Ovary (tissue), 9 donors: ENCODE measurements around the gene SLC27A3. TPM values are rescaled to one million over a fixed set of nuclear protein-coding genes. Genes with fewer than 3 reads are reported as not detected.

Experiments used
- DNase-seq, 5 donors: peaks; one replicate each; pipeline ENCODE4 v3.0.0-alpha.2; 2019 to 2020
- H3K27ac ChIP-seq, 2 donors: fragments of 200-600 bp; one replicate each; pipeline versions ENCODE4 v1.5.1 to v1.8.0; 2019 to 2022
- H3K27me3 ChIP-seq: fragments of 200-600 bp; one replicate; pipeline ENCODE4 v1.8.0; 2022
- H3K36me3 ChIP-seq: fragments of 200-600 bp; sonication (generic); one replicate; pipeline ENCODE4 v1.5.1; 2019
- H3K4me1 ChIP-seq: one replicate; pipeline ENCODE4 v1.8.1; 2013; ENCODE audit warnings: mild to moderate bottlenecking, moderate library complexity; ENCODE audit not compliant: insufficient read depth
- H3K4me3 ChIP-seq: fragments of 200-600 bp; sonication (generic); one replicate; pipeline ENCODE4 v1.5.1; 2017
- H3K9me3 ChIP-seq, 2 donors: fragments of 200-600 bp in 1 of 2; sonication (generic) in 1 of 2; one replicate each; pipeline versions ENCODE4 v1.5.1 to v1.8.1; 2013 to 2019; ENCODE audit warnings: mild to moderate bottlenecking in 1 of 2, moderate library complexity in 1 of 2
- EP300 ChIP-seq: sonication (generic); formaldehyde crosslinking; IDR thresholded peaks from one replicate; pipeline ENCODE4 v1.6.1; 2017; ENCODE audit warnings: antibody characterized with exemption
- POLR2A ChIP-seq: fragments of 450-650 bp; IDR thresholded peaks from one replicate; pipeline ENCODE4 v1.6.1; 2017; ENCODE audit warnings: antibody characterized with exemption, mild to moderate bottlenecking, moderate library complexity
- WGBS, 3 donors: extraction: QIAGEN DNeasy Blood & Tissue Kit in 1 of 3; methylation state at CpG; one replicate each; pipeline versions ENCODE4 v1.1.5 to v1.1.7; 2013 to 2017; 5-methylcytosine and 5-hydroxymethylcytosine counted together
- intact Hi-C, 4 donors: fragments of 100-400 bp; cut with DNase I; formaldehyde crosslinking; loops; one replicate each; pipeline versions ENCODE4 v1.11.0 to v1.15.1; 2022 to 2023
- polyA plus RNA-seq, 2 donors: library from polyadenylated mRNA; stranded (reverse); fragments of 200-250 nt in 1 of 2; fragments of 350-450 nt in 1 of 2; fragmentation: Illumina TruSeq in 1 of 2; extraction: RNeasy Lipid Tissue Mini Kit (QIAGEN cat#74804) in 1 of 2; gene quantifications; one replicate each; pipeline ENCODE4 v1.2.3, GENCODE V29; 2013 to 2014
- total RNA-seq, 7 donors: library from RNA; depleted of rRNA in 2 of 7; stranded (reverse); fragments of >200 nt in 2 of 7; fragmentation: NEBNext Ultra II Directional in 3 of 7; extraction: Animal tissue kit (Norgen Biotek cat#: 25700) in 3 of 7; gene quantifications; one replicate each; pipeline versions ENCODE4 v1.1.0 to v1.2.4, GENCODE V29; 2016 to 2023
- TF ChIP-seq, protein P1 (sequence below), 3 donors: fragments of 450-650 bp in 2 of 3; fragments of 200-600 bp in 1 of 3; IDR thresholded peaks; one replicate each; pipeline versions ENCODE4 v1.5.1 to v1.8.0; 2016 to 2022; ENCODE audit warnings: antibody characterized with exemption in 3 of 3, mild to moderate bottlenecking in 1 of 3
- donor health status: DM: no; HTN: no; CAD: no; lungs with moderate emphysema.
- donor health status: DM: no; HTN: no; CAD: no.
- donor health status: Bipolar disorder and iron deficiency.
- donor health status: DM: yes; HTN: yes; CAD: no.
- donor health status: DM: no; HTN: no; CAD: no.
- donor health status: DM: yes; HTN: yes; CAD: no.

Gene SLC27A3
- total and polyA plus RNA-seq, 9 donors: 9.5 to 50.9 (median 31.1) TPM

DNA sequence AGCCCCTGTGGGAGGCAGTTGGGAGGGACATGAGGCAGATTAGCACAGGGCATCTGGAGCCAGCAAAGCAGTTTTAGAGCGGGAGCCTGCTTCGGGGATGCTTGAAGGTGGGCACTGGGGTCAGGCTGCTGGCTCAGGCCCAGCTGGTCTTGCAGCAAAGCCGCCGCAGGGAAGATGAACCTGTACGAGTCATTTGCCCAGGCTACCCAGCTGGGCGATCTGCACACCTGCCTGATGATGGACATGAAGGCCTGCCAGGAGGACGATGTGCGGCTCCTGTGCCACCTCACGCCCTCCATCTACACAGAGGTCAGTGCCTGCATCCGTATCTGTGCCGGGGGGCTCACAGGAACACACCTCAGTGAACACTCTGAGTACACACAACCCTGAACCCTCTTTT lies 7.7 kb upstream of the SLC27A3 start:
- Histone ChIP-seq H3K9me3 (no peaks in the 10 kb centered on the region), H3K4me3 (no peak overlapping the region), H3K36me3 (no peaks in the 10 kb centered on the region), H3K27me3 (no peaks in the 10 kb centered on the region), H3K4me1 (no peaks in the 10 kb centered on the region), H3K27ac (no peak overlapping the region)
- DNase-seq: no peak
- intact Hi-C loops: loop anchor here in 1 of 4 donors (10.0 kb wide), 1 partner anchor 253 kb away; no protein-coding TSS in a partner anchor
- TF ChIP-seq, protein P1, sequence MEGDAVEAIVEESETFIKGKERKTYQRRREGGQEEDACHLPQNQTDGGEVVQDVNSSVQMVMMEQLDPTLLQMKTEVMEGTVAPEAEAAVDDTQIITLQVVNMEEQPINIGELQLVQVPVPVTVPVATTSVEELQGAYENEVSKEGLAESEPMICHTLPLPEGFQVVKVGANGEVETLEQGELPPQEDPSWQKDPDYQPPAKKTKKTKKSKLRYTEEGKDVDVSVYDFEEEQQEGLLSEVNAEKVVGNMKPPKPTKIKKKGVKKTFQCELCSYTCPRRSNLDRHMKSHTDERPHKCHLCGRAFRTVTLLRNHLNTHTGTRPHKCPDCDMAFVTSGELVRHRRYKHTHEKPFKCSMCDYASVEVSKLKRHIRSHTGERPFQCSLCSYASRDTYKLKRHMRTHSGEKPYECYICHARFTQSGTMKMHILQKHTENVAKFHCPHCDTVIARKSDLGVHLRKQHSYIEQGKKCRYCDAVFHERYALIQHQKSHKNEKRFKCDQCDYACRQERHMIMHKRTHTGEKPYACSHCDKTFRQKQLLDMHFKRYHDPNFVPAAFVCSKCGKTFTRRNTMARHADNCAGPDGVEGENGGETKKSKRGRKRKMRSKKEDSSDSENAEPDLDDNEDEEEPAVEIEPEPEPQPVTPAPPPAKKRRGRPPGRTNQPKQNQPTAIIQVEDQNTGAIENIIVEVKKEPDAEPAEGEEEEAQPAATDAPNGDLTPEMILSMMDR (IDR thresholded peaks at IDR 0.05): no peak
- TF ChIP-seq EP300 (no peak), POLR2A (no peak)
- 86 to 90% (median 87%) methylated on average over 11 of the region's 11 CpGs for WGBS, 3 donors

DNA sequence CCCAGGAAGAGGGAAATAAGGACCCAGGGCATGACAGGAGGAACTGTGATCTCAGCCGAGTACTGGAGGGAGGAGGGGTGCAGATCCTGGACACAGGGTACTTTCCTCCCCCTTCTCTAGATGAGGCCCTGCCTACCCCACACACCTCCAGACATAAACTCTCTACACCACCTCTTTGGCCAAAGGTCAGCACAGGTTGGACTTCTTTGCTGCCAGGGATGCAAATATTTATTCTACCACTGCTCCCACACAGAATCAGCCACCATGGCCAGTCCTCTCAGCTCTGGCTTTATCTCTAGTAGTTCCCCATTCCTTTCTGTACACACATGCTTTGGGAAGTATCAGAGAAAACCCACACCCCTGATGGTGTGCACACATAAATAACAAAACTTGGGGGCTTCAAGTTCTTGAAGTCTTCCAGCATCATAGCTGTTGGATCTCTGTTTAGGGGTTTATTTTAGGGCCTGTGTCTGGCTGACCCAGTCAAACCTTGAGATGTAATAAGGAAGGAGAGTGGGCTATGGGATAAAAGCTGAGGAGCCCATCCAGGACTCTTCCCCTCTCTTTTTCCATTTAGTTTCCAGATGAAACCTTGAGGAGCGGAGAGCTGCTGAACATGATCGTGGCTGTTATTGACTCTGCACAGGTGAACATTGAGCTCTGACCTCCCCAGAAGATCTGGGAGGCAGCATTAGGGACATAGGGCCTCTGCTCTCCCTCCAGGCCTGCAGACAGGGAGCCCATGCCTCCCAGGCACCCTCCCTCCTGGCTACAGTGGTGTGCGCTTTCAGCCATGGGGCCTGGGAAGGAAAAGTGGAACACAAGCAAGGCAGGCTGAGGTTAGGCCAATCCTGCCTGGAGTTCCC lies 6.7 kb upstream of the SLC27A3 start:
- no peaks in the 10 kb centered on the region for H3K36me3 ChIP-seq
- TF ChIP-seq EP300 (no peak), POLR2A (no peak)
- TF ChIP-seq, protein P1 (IDR thresholded peaks at IDR 0.05): no peak
- 74 to 79% (median 79%) methylated on average over 4 of the region's 4 CpGs for WGBS, 3 donors

GRCh38 chr1:153769221-153769620 lies 6.0 kb upstream of the SLC27A3 start:
- Histone ChIP-seq H3K4me1 (no peaks in the 10 kb centered on the region), H3K9me3 (no peaks in the 10 kb centered on the region), H3K27me3 (no peaks in the 10 kb centered on the region), H3K36me3 (no peaks in the 10 kb centered on the region), H3K27ac (no peak overlapping the region), H3K4me3 (no peak overlapping the region)
- WGBS, 3 donors: 75 to 85% (median 83%) methylated on average over 3 of the region's 3 CpGs
- intact Hi-C loops: loop anchor here in 1 of 4 donors (10.0 kb wide), 1 partner anchor 254 kb away; no protein-coding TSS in a partner anchor
- DNase-seq: no peak
- TF ChIP-seq EP300: no peak
- no peak for TF ChIP-seq POLR2A

More for the DNA sequence above, 6.7 kb upstream of the SLC27A3 start:
- no peak overlapping the region for H3K4me3 ChIP-seq
- no peaks in the 10 kb centered on the region for H3K4me1 ChIP-seq
- intact Hi-C loops: loop anchor here in 1 of 4 donors (10.0 kb wide), 1 partner anchor 254 kb away; no protein-coding TSS in a partner anchor
- no peak for DNase-seq
- H3K27me3 ChIP-seq: no peaks in the 10 kb centered on the region
- no peaks in the 10 kb centered on the region for H3K9me3 ChIP-seq
- H3K27ac ChIP-seq: no peak overlapping the region

- Histone ChIP-seq H3K4me1 (no peaks in the 10 kb centered on the region), H3K4me3 (no peak overlapping the region), H3K27ac (peak overlapping the region in 1 of 2 donors; percentile 62), H3K36me3 (no peaks in the 10 kb centered on the region), H3K27me3 (no peaks in the 10 kb centered on the region), H3K9me3 (no peaks in the 10 kb centered on the region)
- no peak for DNase-seq
- intact Hi-C loops: loop anchor here in 3 of 4 donors (5.0 to 10.0 kb wide), 3 partner anchors 93 to 256 kb away; partner anchors contain the start of gene NPR1 (in 3 of the 3)
- TF ChIP-seq, protein P1 (IDR thresholded peaks at IDR 0.05): no peak
- TF ChIP-seq EP300 (no peak), POLR2A (no peak)
- WGBS, 3 donors: 41 to 63% (median 51%) methylated on average over 10 to 11 of the region's 11 CpGs
These were observed 4.4 kb upstream of the SLC27A3 start for GRCh38 chr1:153770797-153771196.
